Tibial nerve (tissue), 4 donors: ENCODE data around the gene IKBKE.
"Not testable (repeated sequence)": the region's sequence is repeated elsewhere in the genome, so short reads cannot be mapped to it uniquely, and the experiment has no call there.

Experiments used
- CTCF ChIP-seq, 5 experiments: fragments of 200-600 bp in 3 of 5; fragments of 450-650 bp in 2 of 5; sonication (generic) in 3 of 5; IDR thresholded peaks; one replicate each; pipeline ENCODE4 v1.5.1; 2016 to 2019; ENCODE audit warnings: antibody characterized with exemption in 5 of 5, mild to moderate bottlenecking in 3 of 5, moderate library complexity in 2 of 5
- EP300 ChIP-seq, 2 donors: sonication (generic); formaldehyde crosslinking; IDR thresholded peaks; one replicate each; pipeline ENCODE4 v1.6.1; 2017; ENCODE audit warnings: antibody characterized with exemption in 2 of 2, mild to moderate bottlenecking in 1 of 2
- POLR2A ChIP-seq, 2 donors: fragments of 450-650 bp; IDR thresholded peaks; one replicate each; pipeline ENCODE4 v1.6.1; 2017; ENCODE audit warnings: antibody characterized with exemption in 2 of 2, mild to moderate bottlenecking in 2 of 2, moderate library complexity in 2 of 2

- TF ChIP-seq CTCF, POLR2A, EP300 (IDR thresholded peaks at IDR 0.05): not testable (repeated sequence)
Measured at GRCh38 chr1:206483864-206484263, 13.6 kb downstream of the IKBKE start.
